Stomach (tissue), 9 donors: ENCODE measurements around the gene RNF34. TPM values are rescaled to one million over a fixed set of nuclear protein-coding genes. Genes with fewer than 3 reads are reported as not detected.

Experiments
- DNase-seq, 2 donors: peaks; one replicate each; pipeline versions ENCODE4 v3.0.0 to v3.0.0-alpha.2; 2013 to 2019
- H3K27ac ChIP-seq, 5 donors: fragments of 200-600 bp in 4 of 5; sonication (generic) in 4 of 5; one replicate each; pipeline ENCODE4 v1.5.1; 2013 to 2019; ENCODE audit warnings: mild to moderate bottlenecking in 1 of 5, moderate library complexity in 1 of 5
- H3K27me3 ChIP-seq, 3 donors: fragments of 200-600 bp; sonication (generic); one replicate each; pipeline ENCODE4 v1.5.1; 2017 to 2019; ENCODE audit warnings: mixed run types in 1 of 3
- H3K36me3 ChIP-seq, 4 donors: fragments of 200-600 bp; sonication (generic); 1 replicate in 3 of 4; 2 replicates in 1 of 4; pipeline ENCODE4 v1.5.1; 2016 to 2019
- H3K4me1 ChIP-seq, 4 donors: fragments of 200-600 bp; sonication (generic); one replicate each; pipeline ENCODE4 v1.5.1; 2016 to 2019
- H3K4me3 ChIP-seq, 4 donors: fragments of 200-600 bp; sonication (generic) in 3 of 4; one replicate each; pipeline ENCODE4 v1.5.1; 2016 to 2019; ENCODE audit warnings: mild to moderate bottlenecking in 1 of 4
- H3K9me3 ChIP-seq, 4 donors: fragments of 200-600 bp; sonication (generic); one replicate each; pipeline ENCODE4 v1.5.1; 2016 to 2019
- EP300 ChIP-seq: sonication (generic); formaldehyde crosslinking; IDR thresholded peaks from one replicate; pipeline ENCODE4 v1.6.1; 2017; ENCODE audit warnings: antibody characterized with exemption
- POLR2A ChIP-seq, 4 donors: fragments of 450-650 bp; IDR thresholded peaks; one replicate each; pipeline ENCODE4 v1.6.1; 2016; ENCODE audit warnings: antibody characterized with exemption in 4 of 4, control low read depth in 2 of 4, mild to moderate bottlenecking in 1 of 4, moderate library complexity in 1 of 4
- POLR2AphosphoS5 ChIP-seq, 3 donors: sonication (generic); formaldehyde crosslinking; IDR thresholded peaks; one replicate each; pipeline ENCODE4 v1.6.1; 2016; ENCODE audit warnings: antibody characterized with exemption in 3 of 3
- WGBS, 5 donors: extraction: QIAGEN DNeasy Blood & Tissue Kit in 3 of 5; methylation state at CpG; one replicate each; pipeline versions ENCODE4 v1.1.5 to v1.1.7; 2013 to 2018; 5-methylcytosine and 5-hydroxymethylcytosine counted together
- intact Hi-C: fragments of 100-400 bp; cut with DNase I; formaldehyde crosslinking; loops from one replicate; pipeline ENCODE4 v1.15.1; 2023; ENCODE audit warnings: low total_unique reads
- polyA plus RNA-seq, 3 donors: library from polyadenylated mRNA; stranded (reverse); fragments of 200-250 nt; gene quantifications; one replicate each; pipeline ENCODE4 v1.2.3, GENCODE V29; 2013
- total RNA-seq, 5 donors: library from RNA; depleted of rRNA; stranded (reverse); fragments of >200 nt; gene quantifications; one replicate each; pipeline versions ENCODE4 v1.1.0 to v1.2.3, GENCODE V29; 2014 to 2016
- TF ChIP-seq, protein P1 (sequence below), 7 experiments: fragments of 450-650 bp in 4 of 7; fragments of 200-600 bp in 3 of 7; sonication (generic) in 3 of 7; IDR thresholded peaks; one replicate each; pipeline ENCODE4 v1.5.1; 2016 to 2019; ENCODE audit warnings: antibody characterized with exemption in 7 of 7, control low read depth in 2 of 7, mild to moderate bottlenecking in 1 of 7
- donor health status: healthy with polysubstance abuse.
- donor health status: Bipolar disorder and iron deficiency.
- donor health status: healthy.

RNF34 gene
- total and polyA plus RNA-seq, 8 donors = 9.8 to 258 (median 34.7) TPM

DNA sequence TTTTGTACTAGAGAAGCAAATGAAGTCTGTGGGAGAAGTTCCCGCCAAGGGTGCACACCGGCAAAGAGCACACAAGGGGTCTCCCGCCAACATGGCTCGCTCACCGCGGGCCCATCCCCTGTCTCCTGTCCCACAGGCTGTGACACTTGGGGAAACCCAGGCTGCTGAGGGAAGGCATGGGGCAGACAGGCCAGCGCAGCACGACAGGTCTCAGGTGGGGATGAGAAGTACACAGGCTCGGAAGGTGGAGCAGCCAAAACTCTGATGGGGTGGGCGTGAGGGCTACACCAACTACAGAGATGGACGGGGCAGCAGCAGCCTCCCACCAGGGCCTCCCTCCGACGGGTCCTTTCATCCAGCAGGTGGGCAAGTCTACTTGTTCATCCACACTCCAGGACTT, 64.4 kb downstream of the RNF34 start:
- intact Hi-C loops = no loop called here
- 91 to 97% (median 95%) methylated on average over 13 of the region's 13 CpGs for WGBS, 5 donors

DNA sequence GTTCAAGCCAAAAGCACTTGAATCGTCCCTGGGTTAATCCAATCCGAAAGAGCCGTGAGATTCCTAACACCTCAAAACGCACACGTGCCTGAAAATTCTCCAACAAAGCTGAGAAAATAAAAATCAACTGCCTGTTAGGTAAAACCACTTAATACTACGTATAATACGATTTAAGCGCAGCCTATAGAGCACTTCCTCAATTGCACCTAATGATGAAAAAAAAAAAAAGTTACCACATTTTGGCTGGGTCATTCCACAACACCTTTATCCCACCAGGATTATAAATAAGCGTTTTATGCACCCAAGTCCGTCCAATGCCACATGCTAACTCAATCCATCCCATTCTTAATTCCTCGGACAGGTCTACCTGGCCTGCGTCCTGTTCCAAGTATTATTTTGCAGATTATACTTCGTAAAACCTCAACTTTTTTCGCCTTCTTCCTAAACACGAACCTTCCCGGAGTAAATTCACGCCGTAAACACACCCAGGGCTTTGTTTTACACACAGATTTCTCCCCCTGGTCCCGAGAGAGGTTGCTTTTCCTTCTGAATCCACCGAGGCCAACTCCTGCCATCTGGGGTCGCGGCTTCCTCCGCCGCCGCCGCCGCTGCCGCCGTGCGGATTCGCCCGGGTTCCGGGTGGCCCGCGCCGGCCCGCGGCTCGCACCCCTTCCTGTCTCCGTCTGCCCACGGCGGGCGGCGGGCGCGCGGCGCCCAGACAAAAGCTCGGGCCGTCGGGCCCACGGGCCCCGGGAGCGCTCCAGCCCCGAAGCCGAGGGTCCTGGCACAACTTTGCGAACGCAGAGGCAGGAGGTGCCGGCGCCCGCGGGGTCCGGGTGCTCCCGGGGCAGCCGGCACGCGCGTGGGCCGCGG, 66.2 kb downstream of the RNF34 start:
- Histone ChIP-seq H3K36me3 (peaks cover 0 to 4% (median 0%) of the 10 kb centered on the region in 4 donors), H3K9me3 (no peaks in the 10 kb centered on the region), H3K27me3 (no peaks in the 10 kb centered on the region), H3K27ac (peak overlapping the region; percentile 36 to 96 (median 67)), H3K4me3 (peak overlapping the region; percentile 62 to 74 (median 68)), H3K4me1 (peaks cover 12 to 29% (median 22%) of the 10 kb centered on the region in 4 donors)
- intact Hi-C loops = no loop called here
- 10 to 16% (median 11%) methylated on average over 48 to 70 of the region's 70 CpGs for WGBS, 5 donors
- TF ChIP-seq POLR2A (IDR thresholded peaks at IDR 0.05) = no peak
- TF ChIP-seq EP300 = no peak
- TF ChIP-seq, protein P1, sequence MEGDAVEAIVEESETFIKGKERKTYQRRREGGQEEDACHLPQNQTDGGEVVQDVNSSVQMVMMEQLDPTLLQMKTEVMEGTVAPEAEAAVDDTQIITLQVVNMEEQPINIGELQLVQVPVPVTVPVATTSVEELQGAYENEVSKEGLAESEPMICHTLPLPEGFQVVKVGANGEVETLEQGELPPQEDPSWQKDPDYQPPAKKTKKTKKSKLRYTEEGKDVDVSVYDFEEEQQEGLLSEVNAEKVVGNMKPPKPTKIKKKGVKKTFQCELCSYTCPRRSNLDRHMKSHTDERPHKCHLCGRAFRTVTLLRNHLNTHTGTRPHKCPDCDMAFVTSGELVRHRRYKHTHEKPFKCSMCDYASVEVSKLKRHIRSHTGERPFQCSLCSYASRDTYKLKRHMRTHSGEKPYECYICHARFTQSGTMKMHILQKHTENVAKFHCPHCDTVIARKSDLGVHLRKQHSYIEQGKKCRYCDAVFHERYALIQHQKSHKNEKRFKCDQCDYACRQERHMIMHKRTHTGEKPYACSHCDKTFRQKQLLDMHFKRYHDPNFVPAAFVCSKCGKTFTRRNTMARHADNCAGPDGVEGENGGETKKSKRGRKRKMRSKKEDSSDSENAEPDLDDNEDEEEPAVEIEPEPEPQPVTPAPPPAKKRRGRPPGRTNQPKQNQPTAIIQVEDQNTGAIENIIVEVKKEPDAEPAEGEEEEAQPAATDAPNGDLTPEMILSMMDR (IDR thresholded peaks at IDR 0.05) = no peak
- no peak for TF ChIP-seq POLR2AphosphoS5 (IDR thresholded peaks at IDR 0.05)
- DNase-seq = peak; percentile 29 to 61

More for the DNA sequence above, 64.4 kb downstream of the RNF34 start:
- no peak for DNase-seq
- Histone ChIP-seq H3K27me3 (no peaks in the 10 kb centered on the region), H3K9me3 (no peaks in the 10 kb centered on the region), H3K4me3 (no peak overlapping the region), H3K36me3 (peaks cover 0 to 4% (median 0%) of the 10 kb centered on the region in 4 donors), H3K4me1 (peaks cover 12 to 29% (median 23%) of the 10 kb centered on the region in 4 donors), H3K27ac (no peak overlapping the region)
- TF ChIP-seq, protein P1 (IDR thresholded peaks at IDR 0.05) = no peak
- no peak for TF ChIP-seq EP300
- no peak for TF ChIP-seq POLR2A (IDR thresholded peaks at IDR 0.05)
- TF ChIP-seq POLR2AphosphoS5 (IDR thresholded peaks at IDR 0.05) = no peak

DNA sequence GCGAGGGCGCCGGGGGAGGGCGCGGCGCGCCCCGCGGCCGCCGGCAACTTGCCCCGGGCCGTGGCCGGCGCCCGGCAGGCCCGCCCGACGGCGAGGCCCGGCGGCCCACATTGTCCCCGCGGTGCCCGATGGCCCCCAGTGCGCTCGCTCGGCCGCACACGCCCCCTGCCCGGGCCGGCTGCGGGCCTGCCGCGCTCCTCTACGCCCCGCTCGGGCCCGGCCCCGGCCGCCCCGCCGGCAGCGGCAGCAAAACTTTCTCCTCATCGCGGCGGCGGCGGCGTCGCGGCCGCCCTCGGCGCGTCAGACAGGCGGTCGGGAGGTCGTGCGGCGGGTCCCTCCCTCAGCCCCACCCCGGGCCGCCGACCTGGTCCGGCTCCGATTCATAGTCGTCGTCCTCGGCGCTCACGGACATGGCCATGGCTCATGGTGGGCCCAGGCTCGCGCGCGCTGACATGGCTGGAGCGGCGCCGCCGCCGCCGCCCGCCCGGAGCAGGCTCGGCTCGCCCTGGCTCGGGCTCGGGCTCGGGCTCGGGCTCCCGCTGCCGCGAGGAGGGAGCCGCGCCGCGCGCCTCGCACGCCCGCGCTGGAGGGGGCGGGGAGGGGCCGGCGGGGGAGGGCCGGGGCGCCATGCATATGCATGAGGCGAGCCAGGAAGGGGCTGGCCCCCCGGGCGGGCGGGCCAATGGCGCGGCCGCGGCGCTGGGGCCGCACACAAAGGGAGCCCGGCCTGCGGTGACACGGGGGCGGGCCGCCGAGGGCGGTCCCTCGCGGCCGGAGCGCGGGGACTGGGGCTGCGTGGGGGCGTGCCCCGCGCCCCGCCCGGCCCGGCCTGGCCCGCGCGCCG, 67.1 kb downstream of the RNF34 start:
- intact Hi-C loops = no loop called here
- peak; percentile 94 to 97 for DNase-seq
- Histone ChIP-seq H3K36me3 (peaks cover 0 to 4% (median 0%) of the 10 kb centered on the region in 4 donors), H3K9me3 (no peaks in the 10 kb centered on the region), H3K27me3 (no peaks in the 10 kb centered on the region), H3K4me1 (peaks cover 12 to 29% (median 21%) of the 10 kb centered on the region in 4 donors), H3K27ac (peak overlapping the region; percentile 62 to 96 (median 91)), H3K4me3 (peak overlapping the region; percentile 62 to 74 (median 68))
- TF ChIP-seq POLR2AphosphoS5 (IDR thresholded peaks at IDR 0.05) = peak in 2 of 3 donors; percentile 7 to 42
- TF ChIP-seq, protein P1 (IDR thresholded peaks at IDR 0.05) = no peak
- WGBS, 5 donors = 0 to 1% (median 1%) methylated on average over 28 to 136 of the region's 139 CpGs; no CpG with 5 or more reads in 1 of the 5 donors
